NCI-H82 treated with DMSO at 0.1 percent for 48 hours (cell line): ENCODE data around the gene MAP3K5.
"Not testable (repeated sequence)": the region's sequence is repeated elsewhere in the genome, so short reads cannot be mapped to it uniquely, and the experiment has no call there.

Experiments
- DNase-seq: peaks from one replicate; lab custom pipeline; 2025; ENCODE audit not compliant: unreplicated experiment; lab: John Stamatoyannopoulos, UW

The MAP3K5 gene

GRCh38 chr6:136774228-136775041, 17.8 kb downstream of the MAP3K5 start:
- no peak for DNase-seq

- DNase-seq, result no peak
Measured at GRCh38 chr6:136773473-136773796, 18.8 kb downstream of the MAP3K5 start.

GRCh38 chr6:136772685-136773472, 19.4 kb downstream of the MAP3K5 start:
- DNase-seq, result no peak

GRCh38 chr6:136771306-136771705, 21.0 kb downstream of the MAP3K5 start:
- DNase-seq, result no peak

GRCh38 chr6:136769759-136770158, 22.5 kb downstream of the MAP3K5 start:
- no peak for DNase-seq

GRCh38 chr6:136769124-136769523, 23.2 kb downstream of the MAP3K5 start:
- no peak for DNase-seq

- DNase-seq, result no peak
Measured at GRCh38 chr6:136767570-136768309, 24.5 kb downstream of the MAP3K5 start.

- DNase-seq, result no peak
Measured at GRCh38 chr6:136767103-136767502, 25.2 kb downstream of the MAP3K5 start.

- DNase-seq, result no peak
Measured at GRCh38 chr6:136766274-136766673, 26.0 kb downstream of the MAP3K5 start.

- no peak for DNase-seq
Measured at GRCh38 chr6:136764517-136764993, 27.7 kb downstream of the MAP3K5 start.

- no peak for DNase-seq
Measured at GRCh38 chr6:136763716-136764516, 28.4 kb downstream of the MAP3K5 start.

- no peak for DNase-seq
Measured at GRCh38 chr6:136763255-136763654, 29.0 kb downstream of the MAP3K5 start.

GRCh38 chr6:136762022-136762975, 30.0 kb downstream of the MAP3K5 start:
- DNase-seq, result no peak

GRCh38 chr6:136761227-136761922, 30.9 kb downstream of the MAP3K5 start:
- no peak for DNase-seq

GRCh38 chr6:136760781-136761180, 31.5 kb downstream of the MAP3K5 start:
- DNase-seq, result not testable (repeated sequence)

- DNase-seq, result no peak
Measured at GRCh38 chr6:136757150-136757549, 35.1 kb downstream of the MAP3K5 start.

GRCh38 chr6:136754820-136755219, 37.5 kb downstream of the MAP3K5 start:
- no peak for DNase-seq

- DNase-seq, result no peak
Measured at GRCh38 chr6:136753624-136754023, 38.7 kb downstream of the MAP3K5 start.

GRCh38 chr6:136752554-136752953, 39.7 kb downstream of the MAP3K5 start:
- DNase-seq, result no peak
